AG04450 (cell line): ENCODE results near the gene MMEL1. TPM values are rescaled to one million over a fixed set of nuclear protein-coding genes. Genes with fewer than 3 reads are reported as not detected.

Source experiments
- CTCF ChIA-PET: fragments of 300-600, 350-600 bp; formaldehyde crosslinking; extraction: SDS; loops from one replicate; lab custom pipeline; 2022; ENCODE audit warnings: antibody characterized with exemption, inconsistent platforms; lab: Charles Lee
- POLR2A ChIA-PET: fragments of 350-600 bp; formaldehyde crosslinking; extraction: SDS; loops from one replicate; lab custom pipeline; 2021; ENCODE audit warnings: antibody characterized with exemption, inconsistent platforms; lab: Yijun Ruan, JAX
- DNase-seq: peaks from one replicate; pipeline ENCODE4 v3.0.0-alpha.2; 2011; ENCODE audit warnings: low read depth, low spot score
- H3K27ac ChIP-seq: one replicate; pipeline ENCODE4 v1.5.1; 2012; ENCODE audit warnings: low read depth, low read length, control low read depth
- H3K27me3 ChIP-seq: one replicate; pipeline ENCODE4 v1.6.0; 2012; ENCODE audit warnings: low read length; ENCODE audit not compliant: control insufficient read depth, insufficient read depth
- H3K4me3 ChIP-seq: 2 replicates; pipeline ENCODE4 v1.5.1; 2011; ENCODE audit warnings: mild to moderate bottlenecking, low read depth, low read length, control low read depth
- H3K9me3 ChIP-seq: 2 replicates; pipeline ENCODE4 v1.5.1; 2012; ENCODE audit warnings: low read length; ENCODE audit not compliant: control insufficient read depth, insufficient read depth
- CTCF ChIP-seq: IDR thresholded peaks from 2 replicates; pipeline ENCODE4 v1.5.1; 2011; ENCODE audit warnings: low read depth, low read length, control low read depth, inconsistent platforms
- polyA plus RNA-seq: library from polyadenylated mRNA; depleted of rRNA; stranded (reverse); fragments of >200 nt; gene quantifications from 2 replicates; pipeline ENCODE4 v1.2.3, GENCODE V29; 2011

MMEL1 gene
- polyA plus RNA-seq, 1 experiment: 0.21 TPM

- POLR2A ChIA-PET: no interaction called here
- CTCF ChIA-PET: no interaction called here
- no peak for TF ChIP-seq CTCF
- Histone ChIP-seq H3K27ac (no peak overlapping the region), H3K9me3 (no peaks in the 10 kb centered on the region; the same call in 1 of the 2 replicates), H3K27me3 (no peaks in the 10 kb centered on the region), H3K4me3 (no peak overlapping the region)
- DNase-seq: no peak
These were observed 41.1 kb downstream of the MMEL1 start for GRCh38 chr1:2591581-2592261.

GRCh38 chr1:2591233-2591580 is 41.6 kb downstream of the MMEL1 start:
- H3K27me3 ChIP-seq: no peaks in the 10 kb centered on the region
- ChIA-PET POLR2A (no interaction called here), CTCF (no interaction called here)
- H3K4me3 ChIP-seq: no peak overlapping the region
- no peaks in the 10 kb centered on the region; the same call in 1 of the 2 replicates for H3K9me3 ChIP-seq
- no peak for TF ChIP-seq CTCF
- no peak for DNase-seq
- no peak overlapping the region for H3K27ac ChIP-seq

GRCh38 chr1:2590233-2591141 is 42.3 kb downstream of the MMEL1 start:
- CTCF ChIA-PET: no interaction called here
- Histone ChIP-seq H3K9me3 (no peaks in the 10 kb centered on the region; the same call in 1 of the 2 replicates), H3K4me3 (no peak overlapping the region), H3K27ac (no peak overlapping the region), H3K27me3 (no peaks in the 10 kb centered on the region)
- DNase-seq: no peak
- POLR2A ChIA-PET: no interaction called here
- TF ChIP-seq CTCF: no peak

GRCh38 chr1:2589431-2590232 is 43.2 kb downstream of the MMEL1 start:
- CTCF ChIA-PET: no interaction called here
- Histone ChIP-seq H3K9me3 (no peaks in the 10 kb centered on the region; the same call in 1 of the 2 replicates), H3K4me3 (no peak overlapping the region), H3K27ac (no peak overlapping the region), H3K27me3 (no peaks in the 10 kb centered on the region)
- no peak for TF ChIP-seq CTCF
- POLR2A ChIA-PET: no interaction called here
- no peak for DNase-seq
